Endometrium (tissue), 2 donors: ENCODE data around the gene TBCK.

Experiments
- FAIRE-seq: peaks from 2 replicates; lab custom pipeline; 2012; peaks lifted over from hg19 to GRCh38; lab: Jason Lieb, UNC
- donor health status: control.
- donor health status: control.

Gene TBCK

DNA sequence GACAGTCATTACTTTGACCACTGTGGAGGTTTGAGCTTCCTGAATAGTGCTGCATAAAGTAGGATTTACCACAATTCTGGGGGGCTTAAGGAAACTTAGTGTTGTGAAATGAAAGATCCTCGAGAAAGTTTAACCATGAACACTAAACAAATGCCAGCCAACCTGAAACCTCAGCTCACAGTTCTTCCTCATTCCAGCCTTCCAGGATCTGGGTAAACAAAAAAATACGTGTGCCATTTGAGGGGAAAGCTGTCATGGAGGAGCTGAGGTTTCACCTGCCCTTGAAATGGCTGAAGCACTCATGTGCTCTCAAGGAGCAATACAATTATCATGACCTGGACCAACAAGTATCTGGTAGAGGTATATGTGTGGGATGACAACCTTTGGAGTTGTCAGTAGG, 278.0 kb downstream of the TBCK start:
- FAIRE-seq: no peak

DNA sequence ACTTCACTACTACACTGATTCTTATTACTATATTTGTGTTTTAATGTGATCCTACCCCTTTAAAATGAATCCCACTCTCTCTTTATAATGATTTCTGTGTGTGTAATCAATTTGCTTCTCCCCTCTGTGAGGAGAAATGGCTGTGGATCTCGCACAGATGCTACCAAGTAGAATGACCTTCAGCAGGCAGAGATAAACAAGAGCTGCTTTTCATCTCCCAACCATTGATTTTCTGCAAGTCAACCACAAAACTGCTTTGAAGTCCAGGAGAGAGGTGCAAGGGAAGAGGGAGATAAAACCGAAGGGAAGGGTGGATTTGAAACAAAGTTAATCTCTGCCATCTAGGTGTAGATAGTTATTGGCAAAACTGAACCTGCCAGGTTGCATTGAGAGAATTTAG, 279.2 kb downstream of the TBCK start:
- FAIRE-seq: no peak

DNA sequence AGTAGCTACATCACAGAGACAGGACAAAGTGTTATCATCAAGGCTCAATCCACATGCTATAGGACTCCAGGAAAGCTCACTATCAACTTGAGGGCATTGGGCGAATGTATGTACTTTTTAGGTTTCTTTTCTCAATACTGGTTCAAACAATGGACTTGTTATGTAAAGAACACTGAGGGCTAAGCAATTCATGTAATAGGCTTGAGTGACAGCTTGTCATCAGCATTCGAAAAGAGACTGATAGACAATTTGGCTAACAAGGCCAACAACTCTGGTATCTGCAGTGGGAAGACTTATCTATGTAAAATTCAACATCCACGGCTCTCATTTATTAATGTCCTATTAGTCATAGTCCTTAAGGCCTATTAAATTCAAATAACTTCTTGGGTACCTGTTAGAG, 279.7 kb downstream of the TBCK start:
- FAIRE-seq: no peak

DNA sequence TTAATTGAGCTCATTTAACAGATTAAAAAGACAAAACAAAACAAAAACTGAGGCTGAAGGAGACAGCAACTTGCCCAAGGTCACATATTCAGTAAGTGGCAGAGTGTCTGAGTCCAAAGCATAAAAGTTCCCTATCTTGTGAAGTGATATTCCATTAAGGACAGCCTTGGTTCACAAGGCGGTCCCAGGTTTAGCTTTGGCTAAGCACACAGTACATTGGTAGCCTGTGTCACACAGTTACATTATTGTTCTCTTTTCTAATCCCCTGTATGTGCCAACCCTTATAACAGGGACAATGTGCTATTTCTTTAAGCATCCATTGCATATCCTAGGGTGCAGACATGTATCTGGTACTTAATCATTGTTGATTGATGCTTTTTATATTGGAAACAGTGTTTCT, 280.8 kb downstream of the TBCK start:
- FAIRE-seq: no peak

- no peak for FAIRE-seq
Measured at GRCh38 chr4:106034751-106035150, 281.3 kb downstream of the TBCK start.

- no peak for FAIRE-seq
Measured at GRCh38 chr4:106034220-106034619, 281.8 kb downstream of the TBCK start.

GRCh38 chr4:106033469-106033868, 282.5 kb downstream of the TBCK start:
- no peak for FAIRE-seq

DNA sequence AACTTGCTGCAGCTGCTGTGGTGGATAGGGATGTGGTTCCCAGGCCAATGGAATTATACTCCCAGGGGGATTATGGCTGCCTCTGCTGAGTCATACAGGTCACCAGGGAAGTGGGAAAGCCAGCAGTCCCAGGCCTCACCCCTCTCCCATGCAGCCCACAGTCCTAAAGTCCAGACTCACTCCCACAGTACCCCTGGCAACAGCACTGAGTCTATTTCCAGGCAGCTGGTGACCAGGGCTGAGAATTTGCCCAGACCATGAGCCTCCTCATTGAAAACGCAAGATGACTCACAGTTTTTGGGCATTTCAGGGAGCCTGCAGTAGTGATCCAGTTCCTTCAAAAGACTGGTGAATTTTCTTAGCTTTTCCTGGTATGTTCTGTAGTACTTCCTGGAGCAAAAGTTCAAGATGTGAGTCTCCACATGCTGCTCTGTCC, 283.1 kb downstream of the TBCK start:
- no peak for FAIRE-seq

- no peak for FAIRE-seq
Measured at GRCh38 chr4:106022454-106022853, 293.6 kb downstream of the TBCK start.

DNA sequence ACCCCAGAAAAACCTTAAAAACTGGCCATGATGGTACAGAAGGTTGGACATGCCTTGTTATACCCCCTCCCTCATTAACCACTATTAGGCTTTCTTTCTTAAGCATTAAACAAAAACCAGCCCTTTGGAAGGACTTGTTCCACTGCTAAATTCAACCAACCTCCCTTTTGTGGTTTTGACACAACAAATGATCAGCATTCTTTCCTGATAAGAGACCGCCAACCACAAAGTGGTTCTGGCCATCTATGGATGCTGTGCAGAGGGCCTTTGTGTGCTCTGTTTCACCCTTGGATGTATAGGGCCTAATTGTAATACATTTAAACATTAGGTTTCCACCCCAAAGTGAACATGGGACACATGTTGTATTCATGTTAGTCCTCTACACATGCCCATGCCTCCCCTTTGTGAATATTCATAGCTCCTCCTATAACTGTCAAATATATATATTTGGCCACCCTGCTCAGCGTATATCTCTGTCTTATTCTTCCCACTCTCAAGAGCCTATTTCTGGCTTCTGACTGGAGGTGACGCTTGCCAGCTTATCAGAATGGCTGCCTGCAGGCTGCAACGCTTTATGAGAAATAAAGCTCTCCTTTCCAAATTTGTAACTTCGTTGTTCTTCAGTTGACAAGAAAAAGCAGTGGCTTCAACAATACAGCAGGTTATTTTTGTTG, 294.1 kb downstream of the TBCK start:
- no peak for FAIRE-seq

GRCh38 chr4:106019771-106020170, 296.2 kb downstream of the TBCK start:
- FAIRE-seq: no peak

- FAIRE-seq: no peak
Measured at GRCh38 chr4:106017975-106018374, 298.0 kb downstream of the TBCK start.

- FAIRE-seq: no peak
Measured at GRCh38 chr4:106011387-106011786, 304.6 kb downstream of the TBCK start.

- FAIRE-seq: no peak
Measured at GRCh38 chr4:106010761-106011160, 305.2 kb downstream of the TBCK start.

GRCh38 chr4:106002994-106003393, 313.0 kb downstream of the TBCK start:
- no peak for FAIRE-seq

GRCh38 chr4:105998171-105999063, 317.6 kb downstream of the TBCK start:
- no peak for FAIRE-seq

DNA sequence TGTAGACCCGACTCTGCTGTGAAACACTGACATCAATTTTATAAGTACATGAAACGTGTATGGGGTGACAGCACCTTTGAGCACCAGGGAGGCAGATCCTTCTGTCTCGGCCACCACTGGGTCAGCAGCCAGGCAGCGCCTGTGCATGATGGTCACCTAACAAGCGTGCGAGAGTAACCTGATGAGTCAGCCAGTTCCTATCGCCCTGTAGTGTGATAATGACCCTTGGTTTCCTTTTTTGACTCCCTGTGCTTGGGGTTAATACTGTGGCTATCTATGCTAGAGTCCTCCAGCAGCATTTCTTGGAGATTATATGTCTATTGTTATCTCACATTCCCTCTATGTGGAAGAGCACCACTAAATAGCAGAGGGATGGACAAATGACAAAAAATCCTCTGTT, 319.2 kb downstream of the TBCK start:
- FAIRE-seq: no peak

DNA sequence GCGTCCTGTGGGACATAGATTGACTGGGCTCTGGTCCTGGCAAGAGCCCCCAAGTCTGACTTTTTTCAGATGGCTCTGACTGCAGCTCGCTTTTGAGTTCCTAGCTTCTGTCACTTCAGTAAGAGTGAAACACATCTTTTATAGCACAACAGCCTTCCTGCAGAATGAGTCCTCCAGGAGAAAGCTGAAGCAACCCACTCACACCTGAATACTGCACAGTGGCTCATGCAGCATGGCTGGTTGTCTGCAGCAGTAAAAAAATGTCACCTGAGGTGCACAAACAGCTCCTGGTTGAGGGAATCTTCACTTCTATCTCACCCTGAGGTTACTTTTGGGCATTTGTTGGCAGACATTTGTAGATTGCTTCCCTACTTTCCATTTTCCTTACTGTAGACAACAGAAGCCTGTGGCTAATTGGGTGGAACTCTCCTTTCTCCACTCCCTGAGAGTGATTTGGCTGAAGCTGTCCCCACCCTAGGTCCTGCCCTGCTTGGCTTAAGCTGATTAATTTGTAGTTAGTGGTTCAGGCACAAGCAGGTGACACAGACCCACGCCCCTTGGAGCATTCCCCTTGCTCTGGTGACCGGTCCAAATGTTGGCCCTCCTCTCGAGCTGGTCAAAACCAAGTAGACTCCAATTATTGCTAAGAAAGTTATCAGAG, 321.0 kb downstream of the TBCK start:
- no peak for FAIRE-seq

DNA sequence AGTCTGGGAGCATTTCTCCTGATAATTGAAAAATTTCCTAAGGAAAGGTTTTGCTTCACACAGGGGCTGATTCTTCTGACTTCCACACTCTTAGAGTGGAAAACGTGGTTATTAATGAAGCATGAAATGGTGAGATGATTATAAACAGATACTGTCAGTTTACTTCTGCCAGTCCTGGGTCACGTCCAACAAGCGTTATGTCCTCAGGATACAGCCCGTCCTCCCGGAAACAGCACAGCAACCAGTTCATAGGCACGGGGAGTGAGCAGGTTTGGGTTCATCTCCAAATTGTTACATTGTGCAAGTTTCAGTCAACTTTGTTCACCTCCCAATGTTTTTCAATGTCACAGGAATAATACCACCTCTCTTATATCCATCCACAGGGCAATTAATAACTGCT, 321.9 kb downstream of the TBCK start:
- FAIRE-seq: no peak

- no peak for FAIRE-seq
Measured at GRCh38 chr4:105992641-105993305, 323.2 kb downstream of the TBCK start.

- FAIRE-seq: no peak
Measured at GRCh38 chr4:105991726-105992125, 324.3 kb downstream of the TBCK start.
